GM19025 (cell line): Measurements from ENCODE around the gene TRIM36.

Experiments
- ATAC-seq: cut with Tn5 transposase; IDR thresholded peaks from one replicate; pipeline ENCODE4 v1.9.1; 2021; ENCODE audit warnings: mild to moderate bottlenecking, low read depth, moderate library complexity; ENCODE audit not compliant: unreplicated experiment

Gene TRIM36

GRCh38 chr5:115079924-115080623 lies 89.6 kb downstream of the TRIM36 start:
- no peak for ATAC-seq
